PC-3 (cell line): ENCODE measurements around the gene EPHB3. TPM values are rescaled to one million over a fixed set of nuclear protein-coding genes. Genes with fewer than 3 reads are reported as not detected.

Experiments used
- ATAC-seq: fragments of 200-7000 bp; cut with Tn5 transposase; 2 replicates; pipeline ENCODE4 v1.9.1; 2020; ENCODE audit warnings: mild to moderate bottlenecking, moderate library complexity
- BruUV-seq: library from RNA; stranded (reverse); fragments of 400-500 nt; replicated peaks from 2 replicates; lab custom pipeline; 2021; lab: Mats Ljungman, UMichigan
- CTCF ChIA-PET: fragments of 300-600 bp; sonication (Branson Sonifier 250); formaldehyde crosslinking; loops from one replicate; lab custom pipeline; 2022; ENCODE audit warnings: antibody characterized with exemption; lab: Charles Lee
- POLR2A ChIA-PET: fragments of 300-600 bp; sonication (Branson Sonifier 250); formaldehyde crosslinking; loops from one replicate; lab custom pipeline; 2022; ENCODE audit warnings: antibody characterized with exemption; ENCODE audit not compliant: unreplicated experiment; lab: Charles Lee
- DNase-seq: peaks from one replicate; pipeline ENCODE4 v3.0.0-alpha.2; 2015
- H2AFZ ChIP-seq: fragments of 300-600 bp; sonication (generic); 2 replicates; pipeline ENCODE4 v1.6.0; 2016; ENCODE audit warnings: antibody characterized with exemption, low read length
- H3F3A ChIP-seq: fragments of 300-600 bp; sonication (generic); one replicate; pipeline ENCODE4 v1.6.0; 2017; ENCODE audit warnings: antibody characterized with exemption, low read length, control low read depth, mild to moderate bottlenecking; ENCODE audit not compliant: unreplicated experiment
- H3K27ac ChIP-seq: fragments of 300-600 bp; sonication (generic); 2 replicates; pipeline ENCODE4 v1.5.1; 2016; ENCODE audit warnings: mild to moderate bottlenecking, low read length
- H3K27me3 ChIP-seq: fragments of 300-600 bp; sonication (generic); 2 replicates; pipeline ENCODE4 v1.6.1; 2016; ENCODE audit warnings: low read length, mixed read lengths
- H3K36me3 ChIP-seq: fragments of 300-600 bp; sonication (generic); 2 replicates; pipeline ENCODE4 v1.6.1; 2016; ENCODE audit warnings: low read depth, mixed run types, low read length, mixed read lengths
- H3K4me1 ChIP-seq: fragments of 300-600 bp; sonication (generic); 2 replicates; pipeline ENCODE4 v1.5.1; 2016; ENCODE audit warnings: low read length; ENCODE audit not compliant: insufficient read depth
- H3K4me2 ChIP-seq: fragments of 300-600 bp; sonication (generic); 2 replicates; pipeline ENCODE4 v1.6.0; 2016; ENCODE audit warnings: low read length
- H3K4me3 ChIP-seq: fragments of 300-600 bp; sonication (generic); 2 replicates; pipeline ENCODE4 v1.5.1; 2016; ENCODE audit warnings: mild to moderate bottlenecking, low read length, mixed read lengths
- H3K79me2 ChIP-seq: fragments of 300-600 bp; sonication (generic); 2 replicates; pipeline ENCODE4 v1.6.1; 2017; ENCODE audit warnings: low read length, mixed read lengths
- H3K9ac ChIP-seq: fragments of 300-600 bp; sonication (generic); 2 replicates; pipeline ENCODE4 v1.6.0; 2016; ENCODE audit warnings: mild to moderate bottlenecking, low read length
- H3K9me2 ChIP-seq: fragments of 300-600 bp; sonication (generic); replicated peaks from 2 replicates; pipeline ENCODE4 v1.6.1; 2016; ENCODE audit warnings: mixed run types, low read length, mixed read lengths
- H3K9me3 ChIP-seq: fragments of 300-600 bp; sonication (generic); 2 replicates; pipeline ENCODE4 v1.6.1; 2016; ENCODE audit warnings: low read length, mixed read lengths
- H4K20me1 ChIP-seq: fragments of 300-600 bp; sonication (generic); 2 replicates; pipeline ENCODE4 v1.6.1; 2016; ENCODE audit warnings: low read length, mixed read lengths
- EZH2 ChIP-seq: fragments of 300-600 bp; sonication (generic); IDR thresholded peaks from one replicate; pipeline ENCODE4 v1.6.1; 2017; ENCODE audit warnings: antibody characterized with exemption, mild to moderate bottlenecking, low read length; ENCODE audit not compliant: unreplicated experiment
- EZH2phosphoT487 ChIP-seq: fragments of 300-600 bp; sonication (generic); IDR thresholded peaks from 2 replicates; pipeline ENCODE4 v1.6.1; 2018; ENCODE audit warnings: mild to moderate bottlenecking, antibody characterized with exemption, low read length, borderline replicate concordance
- intact Hi-C: fragments of 100-400 bp; cut with micrococcal nuclease; formaldehyde crosslinking; loops from 2 replicates; pipeline ENCODE4 v1.9.0; 2023
- total RNA-seq: library from RNA; depleted of rRNA; stranded (reverse); fragments of >200 nt; gene quantifications from 2 replicates; pipeline ENCODE4 v1.2.3, GENCODE V29; 2014
- TF ChIP-seq, protein P1 (sequence below): fragments of 300-600 bp; sonication (generic); conservative IDR thresholded peaks from 2 replicates; pipeline ENCODE4 v1.5.1; 2017; ENCODE audit warnings: antibody characterized with exemption, low read depth, mild to moderate bottlenecking, low read length

EPHB3 gene
- total RNA-seq, 1 experiment from 2014 or later = 18.2 TPM

DNA sequence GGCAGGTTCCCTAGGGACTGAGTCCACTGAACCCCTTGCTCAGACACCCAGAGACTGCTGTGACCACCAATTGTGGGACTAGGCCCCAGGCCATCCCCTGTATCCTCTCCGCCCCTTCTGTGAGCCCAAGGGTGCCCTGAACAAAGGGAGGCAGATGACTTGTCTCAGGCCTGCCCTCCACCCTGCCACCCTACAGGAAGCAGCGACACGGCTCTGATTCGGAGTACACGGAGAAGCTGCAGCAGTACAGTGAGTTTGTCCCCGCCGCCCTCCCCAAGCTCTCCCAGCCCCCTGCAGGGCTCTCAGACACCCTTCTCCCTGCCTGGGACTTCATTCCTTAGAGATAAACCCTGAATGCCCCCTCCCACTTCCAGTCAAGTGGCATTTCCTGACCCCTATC is 16.6 kb downstream of the EPHB3 start:
- Histone ChIP-seq H3K36me3 (peaks cover 4% of the 10 kb centered on the region), H3F3A (no peaks in the 10 kb centered on the region), H3K27ac (no peak overlapping the region), H3K9me2 (no peaks in the 10 kb centered on the region), H3K4me3 (no peak overlapping the region), H3K9me3 (no peaks in the 10 kb centered on the region), H2AFZ (no peak overlapping the region), H4K20me1 (no peaks in the 10 kb centered on the region), H3K4me2 (no peak overlapping the region), H3K4me1 (no peaks in the 10 kb centered on the region), H3K27me3 (no peaks in the 10 kb centered on the region), H3K9ac (no peak overlapping the region), H3K79me2 (no peaks in the 10 kb centered on the region)
- CTCF ChIA-PET = no interaction called here
- BruUV-seq = no TSS peak
- no peak for DNase-seq
- no peak for ATAC-seq
- TF ChIP-seq EZH2 = no peak
- TF ChIP-seq, protein P1, sequence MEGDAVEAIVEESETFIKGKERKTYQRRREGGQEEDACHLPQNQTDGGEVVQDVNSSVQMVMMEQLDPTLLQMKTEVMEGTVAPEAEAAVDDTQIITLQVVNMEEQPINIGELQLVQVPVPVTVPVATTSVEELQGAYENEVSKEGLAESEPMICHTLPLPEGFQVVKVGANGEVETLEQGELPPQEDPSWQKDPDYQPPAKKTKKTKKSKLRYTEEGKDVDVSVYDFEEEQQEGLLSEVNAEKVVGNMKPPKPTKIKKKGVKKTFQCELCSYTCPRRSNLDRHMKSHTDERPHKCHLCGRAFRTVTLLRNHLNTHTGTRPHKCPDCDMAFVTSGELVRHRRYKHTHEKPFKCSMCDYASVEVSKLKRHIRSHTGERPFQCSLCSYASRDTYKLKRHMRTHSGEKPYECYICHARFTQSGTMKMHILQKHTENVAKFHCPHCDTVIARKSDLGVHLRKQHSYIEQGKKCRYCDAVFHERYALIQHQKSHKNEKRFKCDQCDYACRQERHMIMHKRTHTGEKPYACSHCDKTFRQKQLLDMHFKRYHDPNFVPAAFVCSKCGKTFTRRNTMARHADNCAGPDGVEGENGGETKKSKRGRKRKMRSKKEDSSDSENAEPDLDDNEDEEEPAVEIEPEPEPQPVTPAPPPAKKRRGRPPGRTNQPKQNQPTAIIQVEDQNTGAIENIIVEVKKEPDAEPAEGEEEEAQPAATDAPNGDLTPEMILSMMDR = no peak
- TF ChIP-seq EZH2phosphoT487 = no peak
- intact Hi-C loops = no loop called here
- POLR2A ChIA-PET = no interaction called here

DNA sequence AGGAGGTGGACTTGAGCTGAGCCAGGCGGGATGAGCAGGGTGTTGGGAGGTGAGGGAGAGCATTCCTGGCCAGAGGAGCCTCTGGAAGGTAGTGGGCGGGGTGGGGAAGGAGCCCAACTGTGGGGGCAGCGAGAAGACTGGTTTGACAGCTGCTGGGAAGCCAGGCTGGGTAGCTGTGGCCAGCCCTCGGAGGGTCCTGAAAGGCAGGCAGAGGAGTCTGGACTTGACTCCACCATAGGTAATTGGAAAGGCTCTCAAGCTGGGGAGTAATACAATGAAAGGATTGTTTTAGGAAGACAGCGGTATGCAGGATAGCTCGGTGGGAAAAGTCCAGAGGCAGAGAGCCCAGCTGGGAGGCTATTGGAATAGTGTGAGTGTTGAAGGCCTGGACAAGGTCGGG is 17.2 kb downstream of the EPHB3 start:
- Histone ChIP-seq H3K9me3 (no peaks in the 10 kb centered on the region), H3K4me3 (no peak overlapping the region), H3K9ac (no peak overlapping the region), H3K9me2 (no peaks in the 10 kb centered on the region), H3K4me1 (no peaks in the 10 kb centered on the region), H3K36me3 (peaks cover 4% of the 10 kb centered on the region), H3K4me2 (no peak overlapping the region), H4K20me1 (no peaks in the 10 kb centered on the region), H3F3A (no peaks in the 10 kb centered on the region), H3K79me2 (no peaks in the 10 kb centered on the region), H3K27me3 (no peaks in the 10 kb centered on the region), H2AFZ (no peak overlapping the region), H3K27ac (no peak overlapping the region)
- TF ChIP-seq, protein P1 = no peak
- TF ChIP-seq EZH2 (no peak), EZH2phosphoT487 (no peak)
- DNase-seq = no peak
- intact Hi-C loops = no loop called here
- CTCF ChIA-PET = no interaction called here
- POLR2A ChIA-PET = no interaction called here
- BruUV-seq = no TSS peak
- ATAC-seq = no peak

DNA sequence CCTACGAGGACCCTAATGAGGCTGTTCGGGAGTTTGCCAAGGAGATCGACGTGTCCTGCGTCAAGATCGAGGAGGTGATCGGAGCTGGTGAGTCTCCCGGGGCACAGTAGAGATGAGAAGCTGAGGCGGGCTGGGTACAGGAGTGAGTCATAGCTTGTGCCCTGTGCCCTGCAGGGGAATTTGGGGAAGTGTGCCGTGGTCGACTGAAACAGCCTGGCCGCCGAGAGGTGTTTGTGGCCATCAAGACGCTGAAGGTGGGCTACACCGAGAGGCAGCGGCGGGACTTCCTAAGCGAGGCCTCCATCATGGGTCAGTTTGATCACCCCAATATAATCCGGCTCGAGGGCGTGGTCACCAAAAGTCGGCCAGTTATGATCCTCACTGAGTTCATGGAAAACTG is 17.9 kb downstream of the EPHB3 start:
- CTCF ChIA-PET = no interaction called here

More for the DNA sequence above, 17.9 kb downstream of the EPHB3 start:
- Histone ChIP-seq H2AFZ (no peak overlapping the region), H3K79me2 (no peaks in the 10 kb centered on the region), H3K9me3 (no peaks in the 10 kb centered on the region), H3K27ac (no peak overlapping the region), H3K4me2 (no peak overlapping the region), H3K9me2 (no peaks in the 10 kb centered on the region), H4K20me1 (no peaks in the 10 kb centered on the region), H3K4me1 (no peaks in the 10 kb centered on the region), H3K27me3 (no peaks in the 10 kb centered on the region), H3K9ac (no peak overlapping the region), H3K4me3 (no peak overlapping the region), H3K36me3 (peaks cover 4% of the 10 kb centered on the region), H3F3A (no peaks in the 10 kb centered on the region)
- intact Hi-C loops = no loop called here
- no peak for ATAC-seq
- POLR2A ChIA-PET = no interaction called here
- no peak for DNase-seq
- BruUV-seq = no TSS peak
- TF ChIP-seq EZH2phosphoT487 (no peak), EZH2 (no peak)
- TF ChIP-seq, protein P1 = no peak
